ENCODE measurements around the gene MCFD2.

Gene MCFD2

GRCh38 chr2:46872902-46873603, 42.6 kb downstream of the MCFD2 start:
- DNase-seq (ENCODE audit: low read depth): no peak

- DNase-seq (ENCODE audit: low read depth): no peak
Observed at GRCh38 chr2:46871976-46872381, 43.6 kb downstream of the MCFD2 start.

GRCh38 chr2:46870051-46870839, 45.4 kb downstream of the MCFD2 start:
- DNase-seq (ENCODE audit: low read depth): no peak

GRCh38 chr2:46869621-46870020, 46.0 kb downstream of the MCFD2 start:
- no peak for DNase-seq (ENCODE audit: low read depth)

GRCh38 chr2:46866770-46867246, 48.8 kb downstream of the MCFD2 start:
- no peak for DNase-seq (ENCODE audit: low read depth)

GRCh38 chr2:46865181-46865970, 50.2 kb downstream of the MCFD2 start:
- no peak for DNase-seq (ENCODE audit: low read depth)

- DNase-seq (ENCODE audit: low read depth): no peak
Observed at GRCh38 chr2:46863882-46864281, 51.7 kb downstream of the MCFD2 start.

GRCh38 chr2:46862514-46862913, 53.1 kb downstream of the MCFD2 start:
- no peak for DNase-seq (ENCODE audit: low read depth)

GRCh38 chr2:46861916-46862315, 53.7 kb downstream of the MCFD2 start:
- no peak for DNase-seq (ENCODE audit: low read depth)

GRCh38 chr2:46859482-46859881, 56.1 kb downstream of the MCFD2 start:
- DNase-seq (ENCODE audit: low read depth): no peak

- DNase-seq (ENCODE audit: low read depth): no peak
Observed at GRCh38 chr2:46858702-46859090, 56.9 kb downstream of the MCFD2 start.

GRCh38 chr2:46857871-46858701, 57.5 kb downstream of the MCFD2 start:
- DNase-seq (ENCODE audit: low read depth): no peak

GRCh38 chr2:46856336-46856735, 59.3 kb downstream of the MCFD2 start:
- DNase-seq (ENCODE audit: low read depth): no peak

GRCh38 chr2:46855805-46856204, 59.8 kb downstream of the MCFD2 start:
- DNase-seq (ENCODE audit: low read depth): no peak

GRCh38 chr2:46854260-46854659, 61.3 kb downstream of the MCFD2 start:
- DNase-seq (ENCODE audit: low read depth): no peak

GRCh38 chr2:46852598-46852997, 63.0 kb downstream of the MCFD2 start:
- DNase-seq (ENCODE audit: low read depth): no peak

GRCh38 chr2:46852124-46852523, 63.5 kb downstream of the MCFD2 start:
- DNase-seq (ENCODE audit: low read depth): no peak

Measured in stimulated activated CD8-positive, alpha-beta memory T cell treated with anti-CD3 and anti-CD28 coated beads, Interleukin-12 subunit alpha, Interleukin-12 subunit beta, amount 100 ng/mL, for 1 hour (primary cell).